C4-2B (cell line): ENCODE results near the gene ALDH3A2.

ENCODE experiments used
- H3K27ac ChIP-seq: fragments of 450-650 bp; 2 replicates; pipeline ENCODE4 v1.5.1; 2017
- CTCF ChIP-seq: fragments of 450-650 bp; conservative IDR thresholded peaks from 2 replicates; pipeline ENCODE4 v1.5.1; 2017; ENCODE audit warnings: mild to moderate bottlenecking
- ZFX ChIP-seq: fragments of 450-650 bp; IDR thresholded peaks from 2 replicates; pipeline ENCODE4 v1.6.1; 2017

Gene ALDH3A2

GRCh38 chr17:19718041-19718612, 69.6 kb downstream of the ALDH3A2 start:
- H3K27ac ChIP-seq, result no peak overlapping the region
- no peak for TF ChIP-seq CTCF
- no peak for TF ChIP-seq ZFX

- no peak for TF ChIP-seq ZFX
- no peak; the same call in 1 of the 2 replicates for TF ChIP-seq CTCF
These were observed 70.2 kb downstream of the ALDH3A2 start for GRCh38 chr17:19718613-19719354.

GRCh38 chr17:19719355-19720209, 71.0 kb downstream of the ALDH3A2 start:
- H3K27ac ChIP-seq, result no peak overlapping the region
- TF ChIP-seq CTCF (no peak), ZFX (no peak)

More at GRCh38 chr17:19718613-19719354, 70.2 kb downstream of the ALDH3A2 start:
- no peak overlapping the region for H3K27ac ChIP-seq

- no peak for TF ChIP-seq CTCF
- TF ChIP-seq ZFX, result no peak
- H3K27ac ChIP-seq, result no peak overlapping the region
These were observed 71.6 kb downstream of the ALDH3A2 start for GRCh38 chr17:19720210-19720475.

GRCh38 chr17:19720631-19721426, 72.3 kb downstream of the ALDH3A2 start:
- H3K27ac ChIP-seq, result no peak overlapping the region
- TF ChIP-seq CTCF (no peak), ZFX (no peak)

- no peak overlapping the region for H3K27ac ChIP-seq
- TF ChIP-seq ZFX (no peak), CTCF (no peak)
These were observed 75.4 kb downstream of the ALDH3A2 start for GRCh38 chr17:19723964-19724363.
